ENCODE results near the gene C17orf67. TPM values are rescaled to one million over a fixed set of nuclear protein-coding genes. Genes with fewer than 3 reads are reported as not detected.

The C17orf67 gene
- total and polyA plus RNA-seq, 10 donors, result 2.0 to 10.4 (median 4.4) TPM

DNA sequence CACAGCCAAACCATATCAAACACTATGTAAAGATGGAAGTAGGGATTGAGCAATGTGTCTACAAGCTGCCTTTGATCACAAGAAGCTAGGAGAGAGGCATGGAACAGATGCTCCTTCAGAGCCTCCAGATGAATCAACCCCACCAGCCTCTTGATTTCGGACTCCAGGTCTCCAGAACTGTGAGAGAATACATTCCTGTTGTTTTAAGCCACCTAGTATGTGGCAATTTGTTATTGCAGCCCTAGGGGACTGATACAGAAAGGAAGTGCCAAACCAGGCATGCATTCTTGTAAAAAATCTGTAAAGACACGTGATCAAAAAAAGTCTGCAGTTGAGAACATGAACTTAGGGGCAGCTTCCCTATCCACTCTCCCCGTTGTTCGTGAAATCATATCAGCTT is 91.1 kb downstream of the C17orf67 start:
- Histone ChIP-seq H3K4me3 (no peak overlapping the region), H3K27me3 (replicated peaks in 1 of 7) (no peaks in the 10 kb centered on the region), H3K4me1 (peaks cover 0 to 4% (median 0%) of the 10 kb centered on the region in 6 donors), H3K27ac (no peak overlapping the region), H3K36me3 (no peaks in the 10 kb centered on the region), H3K9me3 (peaks cover 0 to 6% (median 0%) of the 10 kb centered on the region in 8 donors)
- intact Hi-C loops (cut with DNase I; ENCODE audit: low total_unique reads), result no loop called here
- DNase-seq, result no peak
- TF ChIP-seq, protein P1, sequence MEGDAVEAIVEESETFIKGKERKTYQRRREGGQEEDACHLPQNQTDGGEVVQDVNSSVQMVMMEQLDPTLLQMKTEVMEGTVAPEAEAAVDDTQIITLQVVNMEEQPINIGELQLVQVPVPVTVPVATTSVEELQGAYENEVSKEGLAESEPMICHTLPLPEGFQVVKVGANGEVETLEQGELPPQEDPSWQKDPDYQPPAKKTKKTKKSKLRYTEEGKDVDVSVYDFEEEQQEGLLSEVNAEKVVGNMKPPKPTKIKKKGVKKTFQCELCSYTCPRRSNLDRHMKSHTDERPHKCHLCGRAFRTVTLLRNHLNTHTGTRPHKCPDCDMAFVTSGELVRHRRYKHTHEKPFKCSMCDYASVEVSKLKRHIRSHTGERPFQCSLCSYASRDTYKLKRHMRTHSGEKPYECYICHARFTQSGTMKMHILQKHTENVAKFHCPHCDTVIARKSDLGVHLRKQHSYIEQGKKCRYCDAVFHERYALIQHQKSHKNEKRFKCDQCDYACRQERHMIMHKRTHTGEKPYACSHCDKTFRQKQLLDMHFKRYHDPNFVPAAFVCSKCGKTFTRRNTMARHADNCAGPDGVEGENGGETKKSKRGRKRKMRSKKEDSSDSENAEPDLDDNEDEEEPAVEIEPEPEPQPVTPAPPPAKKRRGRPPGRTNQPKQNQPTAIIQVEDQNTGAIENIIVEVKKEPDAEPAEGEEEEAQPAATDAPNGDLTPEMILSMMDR (IDR thresholded peaks at IDR 0.05 in 8 of 11, conservative IDR thresholded peaks at IDR 0.05 in 3 of 11), result no peak
- no peak for TF ChIP-seq POLR2A (IDR thresholded peaks at IDR 0.05)
- TF ChIP-seq POLR2AphosphoS5 (IDR thresholded peaks at IDR 0.05), result no peak
- WGBS, 5 donors, result 60 to 71% (median 61%) methylated on average over 4 of the region's 4 CpGs

Small RNA genes within 50 kb of the gene (small RNA-seq; reads per million reads assigned to genes)
- gene RNU6-1158P, result 0 reads per million in 4 donors

Other genes with a start within 250 kb of the C17orf67 start
- gene NOG, start 240.2 kb downstream of the C17orf67 start, total RNA-seq, result 1 to 10 TPM in 1 of 7 donors, under 1 TPM in 3, not detected in 3; 0.43 to 1.3 (median 0.62) TPM
- gene NOG, start 240.2 kb downstream of the C17orf67 start, polyA plus RNA-seq, result under 1 TPM; 0.04 to 0.74 (median 0.35) TPM
- 10 to 100 TPM; 14.3 to 37.3 (median 25.3) TPM for gene DGKE, start 231 bp upstream of the C17orf67 start, total RNA-seq
- gene DGKE, start 231 bp upstream of the C17orf67 start, polyA plus RNA-seq, result 1 to 10 TPM; 2.3 to 5.6 (median 4.2) TPM
- gene TRIM25, start 80.1 kb upstream of the C17orf67 start, total RNA-seq, result 100 to 1,000 TPM in 6 of 7 donors, 10 to 100 TPM in 1; 99.8 to 168 (median 139) TPM
- gene TRIM25, start 80.1 kb upstream of the C17orf67 start, polyA plus RNA-seq, result 10 to 100 TPM; 13.8 to 34.1 (median 15.0) TPM
- gene COIL, start 127.1 kb upstream of the C17orf67 start, total RNA-seq, result 10 to 100 TPM; 11.9 to 22.7 (median 15.2) TPM
- 10 to 100 TPM; 10.0 to 12.6 (median 10.8) TPM for gene COIL, start 127.1 kb upstream of the C17orf67 start, polyA plus RNA-seq
- 100 to 1,000 TPM in 4 of 7 donors, 10 to 100 TPM in 3; 74.4 to 127 (median 100) TPM for gene SCPEP1, start 144.2 kb upstream of the C17orf67 start, total RNA-seq
- gene SCPEP1, start 144.2 kb upstream of the C17orf67 start, polyA plus RNA-seq, result 10 to 100 TPM; 75.1 to 95.4 (median 88.5) TPM

Measured in spleen (tissue), 11 donors.